Fibroblast of skin of left biceps (primary cell): ENCODE measurements around the gene PLAGL2.

Experiments
- DNase-seq, 2 experiments: peaks; one replicate each; pipeline ENCODE4 v3.0.0-alpha.2; 2013; ENCODE audit warnings: low read depth in 2 of 2

Gene PLAGL2

DNA sequence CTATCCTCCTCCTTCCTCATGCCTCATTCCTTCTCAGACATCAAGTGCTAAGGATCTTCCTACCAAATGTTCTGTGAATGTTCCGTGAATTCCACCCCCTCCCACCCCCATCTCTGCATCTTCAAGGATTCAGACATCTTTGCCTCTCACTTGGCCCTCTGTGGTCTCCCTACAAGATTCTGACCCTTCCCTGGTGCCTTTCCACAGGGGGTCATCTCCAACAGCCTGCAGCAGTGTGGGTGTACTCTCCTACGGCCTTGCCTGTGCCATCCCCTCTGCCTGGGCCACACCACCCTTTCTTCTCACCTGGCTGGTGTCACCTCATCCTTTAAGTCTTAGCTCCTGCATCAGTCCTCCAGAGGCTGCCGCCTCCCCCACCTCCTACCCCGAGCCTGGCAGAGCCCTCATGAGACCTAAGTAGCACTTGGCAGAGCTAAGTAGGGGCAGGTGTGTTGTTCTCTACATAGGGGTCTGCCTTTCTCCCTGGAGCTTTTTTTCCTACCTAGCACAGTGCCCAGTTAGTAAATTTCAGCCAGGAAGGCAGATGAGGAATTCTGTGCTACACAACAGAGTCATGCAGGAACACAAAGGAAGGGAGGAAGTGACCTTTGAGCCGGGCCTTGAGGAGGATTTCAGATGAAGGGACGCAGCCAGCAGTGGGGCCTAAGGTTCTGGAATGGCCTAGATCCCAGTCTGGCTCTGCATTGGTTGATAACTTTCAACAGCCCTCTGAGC is 55.0 kb downstream of the PLAGL2 start:
- no peak for DNase-seq

DNA sequence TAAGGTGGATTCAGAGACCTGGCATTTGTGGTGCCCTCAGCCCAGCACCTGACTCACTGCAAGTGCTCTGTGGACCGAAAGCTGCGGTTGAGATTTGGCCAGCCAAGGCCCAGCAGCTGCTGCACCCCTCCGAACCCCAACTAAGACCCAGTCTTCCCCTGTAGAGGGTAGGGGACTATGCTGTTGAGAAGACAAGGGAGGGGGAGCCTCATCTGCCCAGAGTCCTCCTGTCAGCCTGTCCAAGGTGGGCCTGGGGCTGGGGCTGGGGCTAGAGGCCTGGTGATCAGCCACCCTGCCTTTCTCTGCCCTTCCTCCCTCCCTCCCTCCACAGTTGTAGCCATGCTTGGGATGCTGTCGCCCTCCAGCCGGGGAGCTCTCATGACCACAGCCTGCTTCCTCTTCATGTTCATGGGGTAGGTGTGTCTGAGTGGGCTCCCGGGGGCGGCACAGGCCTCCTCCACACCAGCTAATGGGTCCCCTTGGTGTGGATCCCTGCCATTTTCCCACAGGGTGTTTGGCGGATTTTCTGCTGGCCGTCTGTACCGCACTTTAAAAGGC is 57.2 kb downstream of the PLAGL2 start:
- DNase-seq: no peak

DNA sequence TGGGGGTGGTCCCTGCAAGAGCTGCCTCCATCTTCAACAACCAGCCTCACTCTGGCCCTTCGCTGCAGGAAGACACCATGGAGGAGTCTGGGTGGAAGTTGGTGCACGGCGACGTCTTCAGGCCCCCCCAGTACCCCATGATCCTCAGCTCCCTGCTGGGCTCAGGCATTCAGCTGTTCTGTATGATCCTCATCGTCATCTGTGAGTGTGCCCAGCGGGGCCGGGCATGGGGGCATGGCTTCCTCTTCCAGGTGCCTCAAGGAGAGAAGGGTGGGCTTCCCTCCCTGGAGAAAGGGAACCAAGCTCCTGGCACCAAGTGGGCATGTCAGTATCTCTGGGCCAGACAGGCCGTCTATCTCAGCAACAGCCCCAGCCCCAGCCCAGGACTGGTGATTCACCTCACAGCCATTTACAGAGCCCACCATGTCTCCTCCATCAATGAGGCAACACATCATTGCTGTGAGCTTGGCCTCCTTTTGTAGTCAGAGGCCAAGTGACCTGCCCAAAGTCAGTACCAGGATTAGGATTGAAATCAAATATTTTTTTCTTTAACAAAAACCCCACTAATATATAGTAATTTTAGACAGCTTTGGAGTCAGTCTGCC is 57.9 kb downstream of the PLAGL2 start:
- DNase-seq: no peak

DNA sequence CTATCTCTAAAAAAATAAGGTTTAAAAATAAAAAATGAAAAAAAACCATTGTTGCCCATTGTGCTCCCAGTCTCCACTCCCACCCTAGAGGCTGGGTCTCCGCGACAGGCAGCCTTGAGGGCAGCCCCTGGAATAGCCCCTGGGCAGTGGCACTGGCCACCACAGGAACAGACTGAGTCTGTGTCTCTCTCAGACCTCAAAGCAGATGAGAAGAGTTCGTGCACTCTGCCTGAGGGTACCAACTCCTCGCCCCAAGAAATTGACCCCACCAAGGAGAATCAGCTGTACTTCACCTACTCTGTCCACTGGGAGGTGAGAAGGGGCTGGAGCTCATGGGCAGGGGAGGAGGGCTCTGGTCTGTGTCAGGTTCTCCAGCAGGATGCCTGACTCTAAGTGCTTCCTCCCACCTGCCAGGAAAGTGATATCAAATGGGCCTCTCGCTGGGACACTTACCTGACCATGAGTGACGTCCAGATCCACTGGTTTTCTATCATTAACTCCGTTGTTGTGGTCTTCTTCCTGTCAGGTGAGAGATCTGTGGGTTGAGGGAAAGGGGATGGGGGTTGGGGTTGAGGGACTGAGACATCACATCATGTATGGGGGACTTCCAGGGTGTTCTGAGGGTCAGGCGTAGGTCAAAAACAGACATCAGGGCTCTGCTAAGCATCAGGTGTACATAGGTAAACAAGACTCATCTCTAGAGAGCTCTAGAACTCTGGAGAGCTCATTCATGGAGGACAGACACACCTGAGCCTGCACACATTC is 62.5 kb downstream of the PLAGL2 start:
- no peak for DNase-seq

DNA sequence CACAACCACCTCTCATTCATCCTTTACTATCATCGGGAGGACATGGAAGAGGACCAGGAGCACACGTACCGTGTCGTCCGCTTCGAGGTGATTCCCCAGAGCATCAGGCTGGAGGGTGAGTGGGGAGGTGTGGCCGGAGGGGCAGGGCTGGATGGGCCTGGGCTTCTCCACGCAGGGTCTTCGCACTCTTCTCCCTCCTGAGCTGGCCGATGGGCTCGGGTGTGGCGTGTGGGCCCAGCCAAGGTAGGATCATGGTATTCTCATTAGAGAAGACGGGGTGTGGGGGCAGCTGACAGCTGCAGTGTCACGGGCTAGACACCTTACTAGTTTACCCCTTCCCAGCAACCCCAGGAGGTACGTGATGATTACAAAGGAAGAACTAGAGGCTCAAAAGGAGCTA is 64.6 kb downstream of the PLAGL2 start:
- no peak for DNase-seq
